Measurements from ENCODE around the gene FTL.
A peak's percentile ranks its signal among the peaks of the same experiment; 100 is the strongest.

The FTL gene

DNA sequence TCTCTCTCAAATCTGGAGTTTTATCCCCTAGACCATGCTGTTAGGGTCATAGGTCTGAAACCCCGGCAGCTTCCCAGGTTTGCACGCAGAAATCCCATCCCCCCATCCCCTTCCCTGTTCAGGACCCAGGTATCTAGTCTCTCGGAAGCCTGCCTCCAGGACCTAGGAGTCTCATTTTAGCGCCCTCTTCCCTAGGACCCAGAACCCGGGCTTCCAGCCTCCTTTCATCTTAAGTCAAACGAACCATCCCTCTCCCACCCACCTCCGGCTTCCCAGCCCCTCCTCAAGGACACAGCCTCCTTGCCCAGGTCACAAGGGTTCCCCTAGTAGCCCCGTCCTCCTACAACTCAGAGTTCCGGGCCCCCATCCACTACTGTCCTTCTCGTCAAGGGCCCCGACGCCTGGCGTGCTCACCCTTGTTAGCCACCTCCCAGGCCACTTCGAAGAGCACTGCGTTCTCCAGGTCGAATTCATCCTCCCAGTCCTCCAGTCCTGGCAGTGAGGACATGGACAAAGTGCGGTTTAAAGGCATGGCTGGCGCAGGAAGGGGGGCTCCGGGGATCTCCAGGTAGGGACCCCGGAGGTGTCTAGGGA is 27.6 kb downstream of the FTL start:
- DNase-seq = no peak

DNA sequence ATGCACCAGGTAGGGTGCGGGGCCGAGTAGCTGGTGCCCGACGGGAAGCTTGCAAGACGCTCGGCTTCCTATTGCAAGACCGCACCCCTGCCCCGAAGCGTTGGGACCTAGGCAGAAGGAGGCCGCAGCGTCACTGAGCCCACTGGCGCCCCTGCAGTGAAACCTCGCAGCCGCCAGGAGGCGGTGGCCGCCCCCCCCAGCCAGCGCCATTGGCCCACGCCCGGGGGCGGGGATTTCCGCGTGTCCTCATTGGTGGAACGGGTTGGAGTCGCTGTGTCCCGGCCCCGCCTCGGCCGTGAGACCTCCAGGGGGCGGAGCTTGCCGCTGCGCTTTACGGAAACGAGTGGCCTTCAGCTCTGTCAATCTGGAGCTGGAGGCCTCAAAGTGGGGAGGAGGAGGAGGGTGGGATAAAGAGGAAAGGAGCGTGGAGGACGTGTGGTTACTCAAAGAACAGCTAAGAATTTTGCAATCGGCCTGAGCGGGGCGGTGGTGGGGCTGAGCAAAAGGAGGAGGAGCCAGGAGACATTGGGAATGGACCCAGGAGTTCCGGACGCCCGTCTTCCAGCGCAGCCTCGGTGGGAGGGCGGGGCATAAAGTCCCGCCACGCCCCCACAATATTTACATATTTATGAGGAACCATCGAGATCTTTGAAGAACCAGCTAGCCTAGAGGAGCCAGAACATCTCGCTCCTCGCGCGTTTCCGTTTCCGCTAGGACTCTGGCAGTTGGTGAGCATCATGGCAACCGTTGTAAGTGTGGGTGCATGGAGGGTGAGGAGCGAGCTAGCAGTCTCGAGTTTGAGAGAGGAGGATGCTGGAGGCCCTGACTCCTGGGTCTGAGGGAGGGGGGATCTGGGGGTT is 28.3 kb downstream of the FTL start, which contains the start of the genes GYS1 and RUVBL2:
Gene GYS1, minus strand, starts transcription at position 135 of the 860 bp plus-strand sequence. CDS start 197 bp downstream, outside the sequence.
Gene RUVBL2, plus strand, starts transcription at position 713 of the 860 bp plus-strand sequence. Its CDS starts 25 bp downstream, at position 738.
- DNase-seq = peak; percentile 98

- DNase-seq = no peak
Observed at GRCh38 chr19:48994035-48994386, 28.9 kb downstream of the FTL start.

DNA sequence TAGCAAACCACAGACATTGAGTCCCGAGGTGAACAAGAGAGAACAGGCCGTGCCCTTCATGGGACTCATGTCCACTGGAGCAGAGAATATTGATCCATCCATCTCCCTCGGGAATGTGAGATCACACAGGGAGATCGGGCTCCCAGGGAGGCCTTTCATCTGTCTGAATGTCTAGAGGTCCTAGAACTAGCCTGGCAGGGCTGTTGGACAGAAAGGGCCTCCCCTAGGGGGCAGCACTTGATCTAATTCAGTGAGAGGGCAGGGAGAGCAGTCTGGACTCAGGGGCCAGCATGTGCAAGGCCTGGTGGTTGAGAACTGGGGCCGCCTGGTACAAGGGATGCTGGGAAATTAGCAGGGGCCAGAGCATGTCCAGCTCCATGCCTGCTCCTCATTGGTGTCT is 32.9 kb downstream of the FTL start:
- peak; percentile 27 for DNase-seq

DNA sequence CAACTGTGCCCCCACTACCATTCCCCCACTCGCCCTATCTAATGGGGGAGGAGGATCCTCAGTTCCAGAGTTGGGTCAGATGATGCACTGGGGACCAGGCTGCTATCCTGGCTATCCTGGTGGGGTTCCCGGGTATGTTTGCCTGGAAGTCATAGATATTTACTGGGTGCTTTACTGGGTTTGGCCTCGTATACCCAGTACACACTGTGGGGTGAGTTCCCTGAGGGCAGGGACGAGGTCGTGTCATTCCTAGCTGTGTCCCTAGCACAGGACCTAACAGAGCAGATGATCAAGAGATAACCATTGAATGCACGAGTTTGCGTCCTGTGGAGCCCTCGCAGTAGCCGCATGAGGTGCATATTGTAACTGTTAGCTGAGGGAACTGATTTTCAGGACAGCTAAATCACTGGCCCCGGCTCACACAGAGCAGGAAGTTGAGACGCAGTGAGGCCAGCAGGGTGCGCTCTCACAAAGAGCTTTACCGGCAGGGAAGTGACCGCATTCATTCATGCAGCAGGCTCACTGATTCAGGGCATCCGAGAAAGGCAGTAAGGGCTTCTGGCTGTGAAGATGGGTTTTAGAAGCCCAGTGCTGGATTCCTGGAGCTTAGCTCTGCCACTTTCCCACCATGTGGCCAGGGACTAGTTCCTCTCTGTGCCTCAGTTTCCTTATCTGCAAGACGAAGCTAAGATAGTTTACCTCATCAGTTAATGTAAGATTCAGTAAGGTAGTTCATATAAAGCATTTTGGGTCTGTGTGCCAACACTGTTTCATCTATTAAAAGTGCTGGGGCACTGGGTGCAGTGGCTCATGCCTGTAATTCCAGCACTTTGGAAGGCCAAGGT is 34.6 kb downstream of the FTL start:
- no peak for DNase-seq

GRCh38 chr19:49004133-49004532 is 39.0 kb downstream of the FTL start:
- no peak for DNase-seq

DNA sequence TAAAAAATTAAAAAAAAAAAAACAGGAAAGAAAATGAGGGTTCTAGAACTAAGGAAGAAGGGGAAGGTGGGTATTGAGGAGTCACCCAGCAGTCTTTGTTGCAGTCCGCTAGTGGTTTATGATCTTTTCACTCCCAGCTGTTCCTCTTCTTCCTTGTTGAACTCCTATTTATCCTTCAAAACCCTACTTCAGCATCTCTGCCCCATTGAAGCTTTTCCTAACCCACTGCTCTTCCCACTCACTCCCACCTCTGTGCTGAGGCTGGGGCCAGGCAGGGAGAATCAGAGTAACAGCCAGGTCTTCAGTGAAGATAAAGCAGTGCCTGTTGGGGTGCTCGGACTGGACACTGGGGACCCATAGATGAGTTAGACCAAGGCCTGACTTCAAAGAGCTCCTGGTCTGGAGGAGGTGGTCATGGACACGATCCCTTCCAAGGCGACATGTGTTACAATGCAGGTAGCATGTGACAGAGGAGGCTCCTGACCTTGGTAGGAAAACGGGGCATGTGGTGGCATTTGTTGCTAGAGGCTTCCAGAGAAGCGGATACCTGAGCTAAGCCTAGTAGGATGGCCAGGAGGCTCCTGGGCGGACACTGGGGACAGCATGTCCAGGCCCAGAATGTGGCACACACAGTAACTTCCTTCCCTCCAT is 40.0 kb downstream of the FTL start:
- DNase-seq = no peak

- no peak for DNase-seq
Observed at GRCh38 chr19:49006905-49007304, 41.8 kb downstream of the FTL start.

GRCh38 chr19:49009828-49010227 is 44.7 kb downstream of the FTL start:
- no peak for DNase-seq

DNA sequence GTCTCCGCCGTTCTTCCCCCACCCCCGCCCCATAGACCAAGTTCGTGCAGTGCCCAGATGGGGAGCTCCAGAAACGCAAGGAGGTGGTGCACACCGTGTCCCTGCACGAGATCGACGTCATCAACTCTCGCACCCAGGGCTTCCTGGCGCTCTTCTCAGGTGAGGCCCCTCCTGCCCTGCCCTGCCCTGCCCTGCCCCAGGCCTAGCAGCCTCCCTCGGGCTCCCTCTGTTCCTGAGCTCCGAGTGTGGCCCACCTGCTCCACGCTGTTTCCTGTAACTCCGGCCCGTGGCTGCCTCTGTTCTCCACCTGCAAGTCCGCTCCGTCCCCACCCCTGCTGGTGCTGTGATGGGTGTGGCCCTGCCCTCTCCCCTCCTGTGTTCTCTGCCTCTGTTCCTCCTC is 45.3 kb downstream of the FTL start:
- DNase-seq = no peak

DNA sequence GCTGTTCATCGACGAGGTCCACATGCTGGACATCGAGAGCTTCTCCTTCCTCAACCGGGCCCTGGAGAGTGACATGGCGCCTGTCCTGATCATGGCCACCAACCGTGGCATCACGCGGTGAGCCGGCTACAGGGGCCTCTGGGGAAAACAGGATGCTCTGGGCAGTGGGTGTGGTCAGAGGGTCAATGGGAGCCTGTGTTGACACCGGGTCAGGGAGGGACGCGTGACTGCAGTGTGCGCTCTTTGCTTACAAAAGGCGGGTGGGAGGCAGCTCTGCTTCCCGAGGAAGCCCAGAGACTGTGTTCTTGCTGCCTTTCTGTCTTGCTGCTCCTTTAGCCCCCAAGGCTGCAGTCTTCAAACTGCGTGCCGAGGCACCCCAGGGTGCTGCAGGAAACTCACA is 46.1 kb downstream of the FTL start:
- DNase-seq = no peak

- no peak for DNase-seq
Observed at GRCh38 chr19:49014123-49014869, 49.2 kb downstream of the FTL start.

DNA sequence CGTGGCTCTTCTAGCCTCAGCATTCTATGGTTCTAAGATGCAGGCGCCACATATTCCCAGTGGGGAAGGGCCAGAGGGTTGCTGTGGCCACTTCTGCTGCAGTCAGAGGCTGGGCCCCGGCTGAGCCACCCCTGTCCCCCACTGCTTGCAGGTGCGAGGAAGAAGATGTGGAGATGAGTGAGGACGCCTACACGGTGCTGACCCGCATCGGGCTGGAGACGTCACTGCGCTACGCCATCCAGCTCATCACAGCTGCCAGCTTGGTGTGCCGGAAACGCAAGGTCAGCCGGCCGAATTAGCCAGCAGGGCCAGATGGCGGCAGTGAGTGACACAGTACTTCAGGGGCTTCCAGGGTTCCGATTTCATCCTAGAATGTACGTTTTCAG is 49.8 kb downstream of the FTL start:
- no peak for DNase-seq

GRCh38 chr19:49016067-49016839 is 51.1 kb downstream of the FTL start:
- no peak for DNase-seq
